Peyer's patch (tissue), 4 donors: ENCODE data around the gene SLC16A4.
"Not testable (repeated sequence)": the region's sequence is repeated elsewhere in the genome, so short reads cannot be mapped to it uniquely, and the experiment has no call there.

ENCODE experiments used
- POLR2A ChIP-seq, 2 donors: fragments of 450-650 bp; IDR thresholded peaks; one replicate each; pipeline ENCODE4 v1.5.1; 2017; ENCODE audit warnings: antibody characterized with exemption in 2 of 2, mild to moderate bottlenecking in 2 of 2, moderate library complexity in 2 of 2
- TF ChIP-seq, protein P1 (sequence below), 6 experiments: fragments of 450-650 bp in 4 of 6; fragments of 200-600 bp in 2 of 6; sonication (generic) in 1 of 6; IDR thresholded peaks; one replicate each; pipeline ENCODE4 v1.5.1; 2017 to 2019; ENCODE audit warnings: antibody characterized with exemption in 6 of 6, mild to moderate bottlenecking in 3 of 6, moderate library complexity in 1 of 6

DNA sequence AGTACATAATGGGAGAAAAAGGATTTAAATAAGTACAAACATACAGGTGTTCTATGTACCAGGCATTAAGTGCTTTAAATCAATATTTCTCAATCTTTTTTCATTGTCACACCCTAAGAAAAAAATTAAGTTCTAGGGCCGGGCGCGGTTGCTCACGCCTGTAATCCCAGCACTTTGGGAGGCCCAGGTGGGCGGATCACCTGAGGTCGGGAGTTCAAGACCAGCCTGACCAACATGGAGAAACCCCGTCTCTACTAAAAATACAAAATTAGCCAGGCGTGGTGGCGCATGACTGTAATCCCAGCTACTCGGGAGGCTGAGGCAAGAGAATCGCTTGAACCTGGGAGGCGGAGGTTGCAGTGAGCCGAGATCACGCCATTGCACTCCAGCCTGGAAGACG lies 15.6 kb upstream of the SLC16A4 start:
- TF ChIP-seq, protein P1, sequence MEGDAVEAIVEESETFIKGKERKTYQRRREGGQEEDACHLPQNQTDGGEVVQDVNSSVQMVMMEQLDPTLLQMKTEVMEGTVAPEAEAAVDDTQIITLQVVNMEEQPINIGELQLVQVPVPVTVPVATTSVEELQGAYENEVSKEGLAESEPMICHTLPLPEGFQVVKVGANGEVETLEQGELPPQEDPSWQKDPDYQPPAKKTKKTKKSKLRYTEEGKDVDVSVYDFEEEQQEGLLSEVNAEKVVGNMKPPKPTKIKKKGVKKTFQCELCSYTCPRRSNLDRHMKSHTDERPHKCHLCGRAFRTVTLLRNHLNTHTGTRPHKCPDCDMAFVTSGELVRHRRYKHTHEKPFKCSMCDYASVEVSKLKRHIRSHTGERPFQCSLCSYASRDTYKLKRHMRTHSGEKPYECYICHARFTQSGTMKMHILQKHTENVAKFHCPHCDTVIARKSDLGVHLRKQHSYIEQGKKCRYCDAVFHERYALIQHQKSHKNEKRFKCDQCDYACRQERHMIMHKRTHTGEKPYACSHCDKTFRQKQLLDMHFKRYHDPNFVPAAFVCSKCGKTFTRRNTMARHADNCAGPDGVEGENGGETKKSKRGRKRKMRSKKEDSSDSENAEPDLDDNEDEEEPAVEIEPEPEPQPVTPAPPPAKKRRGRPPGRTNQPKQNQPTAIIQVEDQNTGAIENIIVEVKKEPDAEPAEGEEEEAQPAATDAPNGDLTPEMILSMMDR (IDR thresholded peaks at IDR 0.05) = not testable (repeated sequence)
- not testable (repeated sequence) for TF ChIP-seq POLR2A (IDR thresholded peaks at IDR 0.05)
